ENCODE data around the gene C22orf39.

The C22orf39 gene

DNA sequence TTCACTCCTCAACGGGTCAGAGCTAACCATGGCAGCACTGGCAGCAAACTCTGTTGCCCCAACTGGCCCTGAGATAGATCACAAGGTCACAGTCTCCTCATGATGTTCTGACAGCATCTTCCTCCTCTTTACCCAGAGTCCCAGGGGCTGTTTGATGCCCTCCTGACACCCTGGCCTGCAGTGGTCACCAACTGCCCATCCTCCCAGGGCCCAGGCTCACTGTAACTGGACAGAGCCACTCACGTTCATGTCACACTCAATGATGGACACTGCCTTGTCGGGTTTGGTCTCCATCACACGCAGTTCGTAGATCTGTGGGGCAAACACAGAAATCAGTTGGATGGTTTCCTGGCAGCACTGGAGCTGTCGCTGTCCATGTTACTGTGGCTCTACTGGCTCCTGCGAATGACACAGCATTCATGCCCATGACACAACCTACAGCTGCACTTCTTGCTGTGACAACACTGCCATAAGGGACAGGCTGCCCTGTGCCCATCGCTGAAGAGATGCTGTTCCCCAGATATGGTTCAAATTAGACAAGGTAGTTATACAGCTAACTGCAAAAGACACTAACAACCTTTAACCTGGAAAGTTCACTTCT lies 10.4 kb upstream of the C22orf39 start:
- Histone ChIP-seq H3K27ac (ENCODE audit: low read length) (no peak overlapping the region), H3K36me3 (replicated peaks; ENCODE audit: insufficient read depth, low read length) (peaks cover 6% of the 10 kb centered on the region; the same call in 1 of the 2 replicates), H3K79me2 (ENCODE audit: low read length) (no peaks in the 10 kb centered on the region), H3K4me2 (ENCODE audit: low read depth, low read length) (no peak overlapping the region), H3K9ac (ENCODE audit: low read length) (no peak overlapping the region), H2AFZ (ENCODE audit: low read length) (no peak overlapping the region), H3K9me2 (replicated peaks; ENCODE audit: insufficient read depth, low read length) (no peaks in the 10 kb centered on the region), H4K20me1 (ENCODE audit: insufficient read depth, low read length) (no peaks in the 10 kb centered on the region), H3K9me3 (replicated peaks; ENCODE audit: insufficient read depth, low read length) (no peaks in the 10 kb centered on the region), H3K27me3 (replicated peaks; ENCODE audit: insufficient read depth, low read length) (no peaks in the 10 kb centered on the region), H3K4me3 (ENCODE audit: low read length) (no peak overlapping the region), H3F3A (ENCODE audit: insufficient read depth, low read length) (no peaks in the 10 kb centered on the region), H3K4me1 (ENCODE audit: low read length) (no peaks in the 10 kb centered on the region)
- TF ChIP-seq EZH2phosphoT487 (IDR thresholded peaks at IDR 0.05; ENCODE audit: low read length) (no peak), EZH2 (optimal IDR thresholded peaks at IDR 0.05; ENCODE audit: low read depth, low read length) (no peak)
- TF ChIP-seq, protein P1, sequence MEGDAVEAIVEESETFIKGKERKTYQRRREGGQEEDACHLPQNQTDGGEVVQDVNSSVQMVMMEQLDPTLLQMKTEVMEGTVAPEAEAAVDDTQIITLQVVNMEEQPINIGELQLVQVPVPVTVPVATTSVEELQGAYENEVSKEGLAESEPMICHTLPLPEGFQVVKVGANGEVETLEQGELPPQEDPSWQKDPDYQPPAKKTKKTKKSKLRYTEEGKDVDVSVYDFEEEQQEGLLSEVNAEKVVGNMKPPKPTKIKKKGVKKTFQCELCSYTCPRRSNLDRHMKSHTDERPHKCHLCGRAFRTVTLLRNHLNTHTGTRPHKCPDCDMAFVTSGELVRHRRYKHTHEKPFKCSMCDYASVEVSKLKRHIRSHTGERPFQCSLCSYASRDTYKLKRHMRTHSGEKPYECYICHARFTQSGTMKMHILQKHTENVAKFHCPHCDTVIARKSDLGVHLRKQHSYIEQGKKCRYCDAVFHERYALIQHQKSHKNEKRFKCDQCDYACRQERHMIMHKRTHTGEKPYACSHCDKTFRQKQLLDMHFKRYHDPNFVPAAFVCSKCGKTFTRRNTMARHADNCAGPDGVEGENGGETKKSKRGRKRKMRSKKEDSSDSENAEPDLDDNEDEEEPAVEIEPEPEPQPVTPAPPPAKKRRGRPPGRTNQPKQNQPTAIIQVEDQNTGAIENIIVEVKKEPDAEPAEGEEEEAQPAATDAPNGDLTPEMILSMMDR (IDR thresholded peaks at IDR 0.05; ENCODE audit: low read length) = no peak
- no peak for DNase-seq

DNA sequence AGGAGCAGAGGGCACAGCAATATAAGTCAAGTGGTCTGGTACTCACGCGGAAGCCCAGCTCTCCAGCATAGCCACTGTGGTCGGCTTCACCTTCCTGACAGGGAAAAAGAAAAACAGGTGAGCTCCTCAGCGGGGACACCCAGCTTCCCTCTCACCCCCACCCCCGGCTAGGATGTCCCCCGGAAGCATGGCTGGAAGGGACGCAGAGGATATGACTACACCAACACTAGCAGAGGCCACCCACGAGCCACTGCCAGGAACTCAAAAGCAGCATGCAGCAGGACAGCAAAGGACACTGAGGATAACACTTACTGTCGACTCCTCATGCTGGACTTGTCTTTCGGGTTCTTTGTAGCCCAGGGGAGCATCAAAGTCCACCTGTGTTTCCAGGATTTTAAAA lies 9.0 kb upstream of the C22orf39 start:
- H3K9me3 ChIP-seq (replicated peaks; ENCODE audit: insufficient read depth, low read length) = no peaks in the 10 kb centered on the region
- no peak overlapping the region for H3K4me3 ChIP-seq (ENCODE audit: low read length)
- H3F3A ChIP-seq (ENCODE audit: insufficient read depth, low read length) = 0 out of 2 replicates have a peak, but pooled peaks cover 4% of the 10 kb centered on the region
- no peaks in the 10 kb centered on the region for H4K20me1 ChIP-seq (ENCODE audit: insufficient read depth, low read length)
- H3K79me2 ChIP-seq (ENCODE audit: low read length) = no peaks in the 10 kb centered on the region
- no peak overlapping the region for H3K9ac ChIP-seq (ENCODE audit: low read length)
- no peak overlapping the region for H2AFZ ChIP-seq (ENCODE audit: low read length)
- H3K4me1 ChIP-seq (ENCODE audit: low read length) = no peaks in the 10 kb centered on the region
- H3K36me3 ChIP-seq (replicated peaks; ENCODE audit: insufficient read depth, low read length) = peaks cover 6% of the 10 kb centered on the region; the same call in 1 of the 2 replicates
- H3K27me3 ChIP-seq (replicated peaks; ENCODE audit: insufficient read depth, low read length) = no peaks in the 10 kb centered on the region
- no peak overlapping the region for H3K4me2 ChIP-seq (ENCODE audit: low read depth, low read length)
- TF ChIP-seq EZH2 (optimal IDR thresholded peaks at IDR 0.05; ENCODE audit: low read depth, low read length) (no peak), EZH2phosphoT487 (IDR thresholded peaks at IDR 0.05; ENCODE audit: low read length) (no peak)
- TF ChIP-seq, protein P1 (IDR thresholded peaks at IDR 0.05; ENCODE audit: low read length) = no peak
- no peak overlapping the region for H3K27ac ChIP-seq (ENCODE audit: low read length)
- DNase-seq = no peak
- H3K9me2 ChIP-seq (replicated peaks; ENCODE audit: insufficient read depth, low read length) = no peaks in the 10 kb centered on the region

DNA sequence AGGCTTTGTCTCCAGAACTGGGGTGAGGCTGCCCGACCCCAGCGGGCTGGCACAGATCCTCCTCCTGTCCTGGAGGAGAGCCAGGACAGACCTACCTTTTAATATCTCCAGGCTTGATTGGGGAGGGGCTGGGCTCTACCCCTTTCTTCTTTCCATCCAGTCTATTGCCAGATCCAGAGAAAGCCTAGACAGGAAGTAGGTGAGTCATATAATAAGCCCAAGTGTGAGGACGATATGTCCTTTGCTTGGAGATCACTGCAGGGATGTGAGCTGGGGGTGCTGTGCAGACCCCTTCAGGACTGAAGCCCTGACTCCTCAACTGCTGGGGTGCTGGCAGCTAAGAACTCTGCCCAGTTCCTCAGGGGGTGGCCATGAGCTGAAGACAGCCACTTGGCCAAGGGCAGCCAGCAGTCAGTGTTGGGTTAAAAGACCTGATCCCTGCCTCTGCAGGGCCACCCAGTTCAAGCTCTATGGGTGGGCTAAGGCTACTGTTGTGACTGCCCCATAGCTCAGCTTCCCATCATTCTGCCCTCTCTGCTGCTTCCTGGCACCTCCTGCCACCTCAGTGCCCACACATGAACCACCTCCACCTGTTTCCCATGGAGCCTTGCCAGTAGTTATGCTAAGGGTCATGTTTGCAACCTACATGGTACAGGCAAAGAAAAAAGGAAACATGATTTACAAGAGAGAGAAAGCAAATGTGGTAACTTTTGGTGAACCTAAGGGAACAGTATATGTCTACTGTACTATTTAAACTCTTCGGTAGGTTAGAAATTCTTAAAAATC lies 8.3 kb upstream of the C22orf39 start:
- Histone ChIP-seq H3K4me1 (ENCODE audit: low read length) (no peaks in the 10 kb centered on the region), H2AFZ (ENCODE audit: low read length) (no peak overlapping the region), H3K9ac (ENCODE audit: low read length) (no peak overlapping the region), H3K79me2 (ENCODE audit: low read length) (no peaks in the 10 kb centered on the region), H3K4me2 (ENCODE audit: low read depth, low read length) (no peak overlapping the region), H3K36me3 (replicated peaks; ENCODE audit: insufficient read depth, low read length) (peaks cover 6% of the 10 kb centered on the region; the same call in 1 of the 2 replicates), H4K20me1 (ENCODE audit: insufficient read depth, low read length) (no peaks in the 10 kb centered on the region), H3K27ac (ENCODE audit: low read length) (no peak overlapping the region), H3K9me2 (replicated peaks; ENCODE audit: insufficient read depth, low read length) (no peaks in the 10 kb centered on the region), H3K27me3 (replicated peaks; ENCODE audit: insufficient read depth, low read length) (no peaks in the 10 kb centered on the region), H3K9me3 (replicated peaks; ENCODE audit: insufficient read depth, low read length) (no peaks in the 10 kb centered on the region), H3K4me3 (ENCODE audit: low read length) (no peak overlapping the region), H3F3A (ENCODE audit: insufficient read depth, low read length) (0 out of 2 replicates have a peak, but pooled peaks cover 4% of the 10 kb centered on the region)
- DNase-seq = no peak
- TF ChIP-seq, protein P1 (IDR thresholded peaks at IDR 0.05; ENCODE audit: low read length) = no peak
- TF ChIP-seq EZH2 (optimal IDR thresholded peaks at IDR 0.05; ENCODE audit: low read depth, low read length) (no peak), EZH2phosphoT487 (IDR thresholded peaks at IDR 0.05; ENCODE audit: low read length) (no peak)
